Osteocyte (in vitro differentiated cells): ENCODE data around the gene SF3B3. TPM values are rescaled to one million over a fixed set of nuclear protein-coding genes. Genes with fewer than 3 reads are reported as not detected.

Experiments used
- DNase-seq: peaks from one replicate; pipeline ENCODE4 v3.0.0; 2021; ENCODE audit warnings: mixed read lengths; ENCODE audit not compliant: unreplicated experiment; ENCODE audit errors: extremely low spot score
- H3K27ac Mint-ChIP-seq: one replicate; pipeline ENCODE4 v1.8.0; 2021; ENCODE audit warnings: mild to moderate bottlenecking, mixed read lengths; ENCODE audit not compliant: unreplicated experiment
- H3K27me3 Mint-ChIP-seq: one replicate; pipeline ENCODE4 v1.8.0; 2021; ENCODE audit warnings: mixed read lengths; ENCODE audit not compliant: unreplicated experiment
- H3K36me3 Mint-ChIP-seq: one replicate; pipeline ENCODE4 v1.8.0; 2021; ENCODE audit warnings: mixed read lengths; ENCODE audit not compliant: unreplicated experiment
- H3K4me1 Mint-ChIP-seq: one replicate; pipeline ENCODE4 v1.8.0; 2021; ENCODE audit warnings: mixed read lengths; ENCODE audit not compliant: unreplicated experiment
- H3K4me3 Mint-ChIP-seq: one replicate; pipeline ENCODE4 v1.8.0; 2021; ENCODE audit warnings: mild to moderate bottlenecking, moderate library complexity, mixed read lengths; ENCODE audit not compliant: unreplicated experiment
- H3K9me3 Mint-ChIP-seq: one replicate; pipeline ENCODE4 v1.8.0; 2021; ENCODE audit warnings: mixed read lengths; ENCODE audit not compliant: unreplicated experiment
- CTCF ChIP-seq: fragments of 200-600 bp; sonication (generic); IDR thresholded peaks from 2 replicates; pipeline ENCODE4 v1.5.0; 2021; ENCODE audit warnings: antibody characterized with exemption, mild to moderate bottlenecking, moderate library complexity
- total RNA-seq: library from RNA; stranded (reverse); gene quantifications from 2 replicates; pipeline ENCODE4 v1.2.1, GENCODE V29; 2021

The SF3B3 gene
- total RNA-seq, 1 donor from 2014 or later = 307 TPM

GRCh38 chr16:70494777-70495176 is 28.8 kb upstream of the SF3B3 start:
- no peaks in the 10 kb centered on the region for H3K27me3 Mint-ChIP-seq
- TF ChIP-seq CTCF = no peak
- no peaks in the 10 kb centered on the region for H3K4me1 Mint-ChIP-seq
- no peaks in the 10 kb centered on the region for H3K9me3 Mint-ChIP-seq
- no peak overlapping the region for H3K27ac Mint-ChIP-seq
- H3K4me3 Mint-ChIP-seq = no peak overlapping the region
- no peak for DNase-seq
- peaks cover 21% of the 10 kb centered on the region for H3K36me3 Mint-ChIP-seq

GRCh38 chr16:70495425-70496182 is 28.0 kb upstream of the SF3B3 start:
- Mint-ChIP-seq H3K9me3 (no peaks in the 10 kb centered on the region), H3K36me3 (peaks cover 21% of the 10 kb centered on the region), H3K4me1 (no peaks in the 10 kb centered on the region), H3K27me3 (no peaks in the 10 kb centered on the region), H3K27ac (no peak overlapping the region), H3K4me3 (no peak overlapping the region)
- no peak for DNase-seq
- no peak for TF ChIP-seq CTCF

- TF ChIP-seq CTCF = no peak
- Mint-ChIP-seq H3K36me3 (peaks cover 26% of the 10 kb centered on the region), H3K9me3 (no peaks in the 10 kb centered on the region), H3K4me3 (no peak overlapping the region), H3K27me3 (no peaks in the 10 kb centered on the region), H3K27ac (no peak overlapping the region), H3K4me1 (no peaks in the 10 kb centered on the region)
- DNase-seq = no peak
Measured at GRCh38 chr16:70496513-70496912, 27.1 kb upstream of the SF3B3 start.

GRCh38 chr16:70508752-70509151 is 14.9 kb upstream of the SF3B3 start:
- H3K27ac Mint-ChIP-seq = no peak overlapping the region
- no peak for DNase-seq
- no peak overlapping the region for H3K4me3 Mint-ChIP-seq
- H3K9me3 Mint-ChIP-seq = no peaks in the 10 kb centered on the region
- no peaks in the 10 kb centered on the region for H3K4me1 Mint-ChIP-seq
- H3K27me3 Mint-ChIP-seq = no peaks in the 10 kb centered on the region
- peaks cover 34% of the 10 kb centered on the region for H3K36me3 Mint-ChIP-seq
- TF ChIP-seq CTCF = peak; percentile 33

- H3K9me3 Mint-ChIP-seq = no peaks in the 10 kb centered on the region
- DNase-seq = no peak
- H3K4me1 Mint-ChIP-seq = no peaks in the 10 kb centered on the region
- TF ChIP-seq CTCF = no peak
- H3K27ac Mint-ChIP-seq = no peak overlapping the region
- no peaks in the 10 kb centered on the region for H3K27me3 Mint-ChIP-seq
- H3K36me3 Mint-ChIP-seq = peaks cover 33% of the 10 kb centered on the region
- H3K4me3 Mint-ChIP-seq = no peak overlapping the region
Measured at GRCh38 chr16:70510216-70510615, 13.4 kb upstream of the SF3B3 start.
